Peyer's patch (tissue), 4 donors: Measurements from ENCODE around the gene AARS2.

Source experiments
- CTCF ChIP-seq, 6 experiments: fragments of 450-650 bp in 4 of 6; fragments of 200-600 bp in 2 of 6; sonication (generic) in 1 of 6; IDR thresholded peaks; one replicate each; pipeline ENCODE4 v1.5.1; 2017 to 2019; ENCODE audit warnings: antibody characterized with exemption in 6 of 6, mild to moderate bottlenecking in 3 of 6, moderate library complexity in 1 of 6
- POLR2A ChIP-seq, 2 donors: fragments of 450-650 bp; IDR thresholded peaks; one replicate each; pipeline ENCODE4 v1.5.1; 2017; ENCODE audit warnings: antibody characterized with exemption in 2 of 2, mild to moderate bottlenecking in 2 of 2, moderate library complexity in 2 of 2

GRCh38 chr6:44302856-44303255 lies 10.3 kb downstream of the AARS2 start:
- TF ChIP-seq CTCF (IDR thresholded peaks at IDR 0.05) (no peak), POLR2A (IDR thresholded peaks at IDR 0.05) (no peak)
